HTR-8/SVneo (cell line): ENCODE data around the gene PITPNB.

ENCODE experiments used
- DNase-seq: peaks from one replicate; pipeline ENCODE4 v3.0.0; 2011; ENCODE audit warnings: low spot score, mixed read lengths; ENCODE audit not compliant: insufficient read length
- FAIRE-seq: peaks from 2 replicates; lab custom pipeline; 2011; peaks lifted over from hg19 to GRCh38; lab: Jason Lieb, UNC

Gene PITPNB

DNA sequence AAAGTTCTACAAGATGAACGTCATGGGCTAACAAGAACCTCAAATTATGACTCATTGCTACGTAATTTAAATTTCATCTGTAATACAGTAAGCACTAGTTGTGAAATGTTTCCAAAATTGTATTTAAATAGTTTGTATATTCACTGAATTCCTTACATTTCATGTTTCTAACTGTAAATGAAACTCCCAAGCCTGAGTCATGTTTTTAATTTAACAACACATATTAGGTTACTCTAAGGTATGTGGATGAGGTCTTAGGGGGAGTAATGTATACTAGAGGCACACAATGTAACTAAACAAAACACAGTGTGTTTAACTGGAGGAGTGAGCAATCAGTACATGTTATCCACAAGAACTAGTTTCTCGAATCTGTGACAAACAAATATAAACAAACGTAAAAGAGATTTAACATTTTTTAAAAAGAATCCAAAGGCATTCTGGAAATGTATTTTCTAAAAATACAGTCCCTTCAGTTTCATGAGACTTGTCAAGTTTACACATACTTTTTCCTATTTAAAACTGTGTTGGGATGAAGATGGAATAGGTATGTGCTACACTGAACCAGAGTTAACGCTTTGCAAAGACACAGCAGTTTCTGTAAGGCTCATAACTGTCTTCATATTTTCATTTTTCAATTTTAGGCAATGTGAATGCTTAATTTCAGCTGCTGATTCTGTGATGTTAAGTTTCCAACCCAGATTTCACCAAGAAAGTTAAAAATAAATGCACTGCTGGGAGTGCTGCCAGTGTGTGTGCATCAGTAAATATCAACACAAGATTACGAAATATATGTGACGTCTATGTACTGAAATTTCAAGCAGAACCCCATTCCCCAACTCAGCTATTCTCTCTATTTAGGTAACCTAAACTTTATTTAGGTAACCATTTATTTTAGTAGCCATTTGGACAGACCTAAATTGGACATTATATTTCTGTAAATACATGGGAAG, 52.6 kb downstream of the PITPNB start:
- FAIRE-seq, result no peak
- DNase-seq, result peak; percentile 33

DNA sequence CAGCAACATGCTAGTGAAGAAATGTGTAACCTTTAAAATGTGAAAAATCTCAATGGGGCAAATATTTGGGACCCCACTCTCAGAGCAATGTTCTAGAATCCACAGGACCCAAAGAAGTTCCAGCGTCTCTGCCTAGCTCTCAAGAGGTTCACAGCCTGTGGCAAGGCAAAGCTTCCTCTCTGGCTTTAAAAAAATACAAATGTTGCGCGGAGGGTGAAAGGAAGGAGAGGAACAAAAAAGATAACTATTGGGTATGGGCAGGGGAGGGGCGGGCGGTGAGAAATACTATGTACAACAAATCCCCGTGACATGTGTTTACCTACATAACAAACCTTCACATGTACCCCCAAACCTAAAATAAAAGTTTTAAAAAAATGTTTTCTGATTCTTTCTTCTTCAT, 53.6 kb downstream of the PITPNB start:
- DNase-seq (no peak), FAIRE-seq (no peak)

DNA sequence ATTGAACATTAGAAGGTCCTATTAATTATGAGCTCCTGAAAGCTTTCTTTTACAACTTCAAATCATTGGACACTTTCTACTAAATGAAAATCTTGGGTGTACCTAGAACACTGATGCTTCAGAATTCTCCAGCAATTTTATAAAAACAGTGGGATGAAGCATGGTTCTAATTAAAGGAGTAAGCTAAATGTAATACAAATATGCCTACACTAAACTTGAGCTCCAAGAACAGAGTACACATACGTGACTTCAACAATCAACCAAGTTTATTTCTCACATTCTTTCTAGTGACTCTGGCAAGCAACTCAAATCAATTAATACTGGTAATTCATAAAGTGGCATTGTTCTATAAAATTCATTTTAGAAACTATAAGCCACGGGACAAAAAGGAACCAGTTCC, 55.5 kb downstream of the PITPNB start:
- FAIRE-seq, result no peak
- DNase-seq, result no peak

DNA sequence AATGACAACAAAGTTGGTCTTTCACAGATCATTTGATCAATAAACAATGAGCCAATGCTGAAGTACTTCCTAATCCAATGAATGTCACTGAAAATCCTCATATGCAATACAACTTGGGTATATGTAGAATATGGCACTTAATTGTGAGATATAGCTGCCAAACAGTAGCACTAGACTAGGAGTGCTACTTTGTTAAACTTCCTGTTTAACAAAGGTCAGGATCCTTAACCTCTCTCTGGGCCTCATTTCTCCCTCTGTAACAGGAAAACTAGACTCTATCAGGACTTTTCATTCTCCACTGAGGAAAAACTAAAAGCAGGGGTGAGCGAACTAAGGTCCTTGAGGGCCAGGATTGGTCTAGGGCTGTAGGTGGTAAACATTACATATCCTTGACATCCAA, 56.1 kb downstream of the PITPNB start:
- DNase-seq (no peak), FAIRE-seq (no peak)

- no peak for DNase-seq
- no peak for FAIRE-seq
Measured at GRCh38 chr22:27859336-27859735, 59.7 kb downstream of the PITPNB start.

GRCh38 chr22:27858626-27859025, 60.4 kb downstream of the PITPNB start:
- DNase-seq (no peak), FAIRE-seq (no peak)

- FAIRE-seq (no peak), DNase-seq (no peak)
Measured at GRCh38 chr22:27857443-27857842, 61.6 kb downstream of the PITPNB start.

- no peak for DNase-seq
- FAIRE-seq, result no peak
Measured at GRCh38 chr22:27856386-27856785, 62.7 kb downstream of the PITPNB start.

- DNase-seq (no peak), FAIRE-seq (no peak)
Measured at GRCh38 chr22:27853424-27853823, 65.6 kb downstream of the PITPNB start.

GRCh38 chr22:27851974-27852746, 66.9 kb downstream of the PITPNB start:
- FAIRE-seq (no peak), DNase-seq (no peak)

DNA sequence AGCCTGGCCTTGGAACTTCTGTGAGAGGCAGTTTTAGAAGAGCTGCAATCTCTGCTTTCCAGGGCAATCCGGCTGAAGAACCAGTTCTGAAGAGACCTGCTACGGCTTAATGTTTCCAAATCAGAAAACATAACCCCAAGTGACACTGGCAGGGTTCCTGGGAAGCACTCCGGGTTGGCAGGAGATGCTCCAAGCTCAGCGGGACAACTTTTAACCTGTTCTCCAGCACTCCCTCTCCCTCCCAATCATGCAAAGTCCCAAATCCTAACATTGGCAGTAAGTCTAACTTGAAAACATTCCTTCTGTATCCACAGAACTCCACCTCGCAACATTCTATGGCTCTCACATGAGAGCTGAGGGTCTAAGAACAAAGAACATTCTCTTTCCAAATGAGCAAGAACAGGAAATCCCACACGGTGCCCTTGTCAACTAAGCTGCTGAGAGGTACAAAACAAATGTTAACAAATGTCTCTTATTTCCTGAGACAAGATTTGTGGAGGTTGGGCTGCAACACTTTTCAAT, 69.0 kb downstream of the PITPNB start:
- no peak for FAIRE-seq
- DNase-seq, result no peak

DNA sequence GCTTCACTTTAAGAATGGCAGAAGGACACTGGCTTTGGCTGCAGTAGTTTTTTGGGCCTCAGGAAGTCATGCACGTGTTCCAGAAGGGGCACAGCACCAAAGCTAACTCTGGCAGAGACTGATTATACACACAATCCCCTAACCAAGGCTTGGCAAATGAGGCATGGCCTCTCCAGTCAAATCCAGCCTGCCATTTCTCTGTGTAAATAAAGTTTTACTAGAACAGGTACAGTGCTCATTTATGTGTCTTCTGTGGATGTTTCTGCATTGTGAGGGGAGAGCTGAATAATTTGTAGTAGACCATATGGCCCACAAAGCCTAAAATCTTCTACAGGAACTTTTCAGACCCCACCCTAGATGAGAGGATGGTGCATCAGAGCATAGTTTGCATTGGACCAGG, 71.1 kb downstream of the PITPNB start:
- no peak for DNase-seq
- FAIRE-seq, result no peak

- FAIRE-seq (no peak), DNase-seq (no peak)
Measured at GRCh38 chr22:27846910-27847309, 72.1 kb downstream of the PITPNB start.

DNA sequence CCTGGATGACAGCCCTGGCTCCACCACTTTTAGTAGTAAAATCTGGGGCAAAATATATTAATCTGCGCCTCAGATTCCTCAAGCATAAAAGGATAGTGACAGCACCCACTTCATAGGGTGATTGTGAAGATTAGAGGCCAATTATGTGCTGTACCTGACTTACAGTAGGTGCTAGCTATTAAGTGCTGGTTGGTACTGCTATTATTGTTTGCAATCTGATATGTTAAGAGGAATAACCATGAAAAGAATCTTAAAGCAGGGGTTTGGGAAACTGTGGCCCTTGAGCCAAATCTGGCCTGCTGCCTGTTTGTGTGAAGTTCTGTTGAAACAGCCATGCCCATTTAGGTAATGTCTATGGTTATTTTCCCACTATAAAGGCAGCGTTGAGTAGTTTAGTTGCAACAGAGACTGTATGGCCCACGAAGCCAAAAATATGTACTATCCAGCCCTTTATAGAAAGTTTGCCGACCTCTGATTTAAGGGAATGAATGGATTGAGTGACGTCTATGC, 72.8 kb downstream of the PITPNB start:
- FAIRE-seq (no peak), DNase-seq (no peak)

- DNase-seq, result no peak
- no peak for FAIRE-seq
Measured at GRCh38 chr22:27845644-27846043, 73.4 kb downstream of the PITPNB start.

DNA sequence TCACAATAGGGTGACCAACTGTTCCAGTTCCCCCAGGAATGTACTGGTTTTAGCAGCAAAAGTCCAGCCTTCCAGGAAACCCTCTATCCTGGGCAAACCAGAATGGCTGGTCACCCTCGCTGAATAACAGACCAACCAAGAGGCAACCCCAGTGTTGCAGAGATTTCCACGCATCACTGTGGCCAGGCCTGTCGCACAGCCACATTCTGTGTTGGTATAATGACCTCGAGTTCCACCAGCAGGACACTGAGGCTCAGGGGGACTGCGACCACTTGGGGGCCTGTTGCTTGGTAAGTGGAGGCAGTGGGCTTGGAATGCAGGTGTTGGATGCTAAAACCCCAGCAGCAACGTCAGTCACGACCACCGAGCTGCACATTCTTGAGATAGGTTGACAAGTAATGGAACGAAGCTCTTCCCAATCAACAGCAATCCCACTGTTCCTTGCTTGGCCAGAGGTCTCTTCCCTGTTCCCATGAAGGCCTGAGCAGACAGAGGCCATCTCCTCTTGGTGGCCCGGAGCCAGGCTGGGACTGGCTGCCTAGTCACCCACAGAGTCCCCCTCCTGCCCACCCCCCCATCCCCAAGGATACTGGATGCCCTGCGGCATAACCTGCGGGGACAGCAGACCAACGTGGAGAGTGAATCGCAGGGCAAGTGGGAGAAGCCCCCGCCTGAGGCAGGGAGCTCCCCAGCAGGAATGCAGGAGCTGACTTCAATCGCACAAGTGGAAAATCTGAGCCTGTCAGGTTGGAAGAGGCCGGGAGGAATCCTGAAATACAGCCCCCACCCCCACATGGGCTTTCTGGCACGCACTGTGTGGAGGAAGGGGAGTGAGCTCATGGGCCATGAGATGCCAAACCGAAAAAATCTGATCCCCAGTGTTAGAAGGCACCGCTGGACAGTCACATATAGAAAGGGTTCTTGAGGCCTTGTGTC, 74.1 kb downstream of the PITPNB start:
- FAIRE-seq, result no peak
- no peak for DNase-seq

- DNase-seq (no peak), FAIRE-seq (no peak)
Measured at GRCh38 chr22:27844256-27844655, 74.8 kb downstream of the PITPNB start.

GRCh38 chr22:27843441-27843840, 75.6 kb downstream of the PITPNB start:
- no peak for DNase-seq

GRCh38 chr22:27842669-27843431, 76.2 kb downstream of the PITPNB start:
- FAIRE-seq, result no peak
- DNase-seq, result no peak

More at GRCh38 chr22:27843441-27843840, 75.6 kb downstream of the PITPNB start:
- FAIRE-seq, result no peak
